Hippocampal formation (tissue), 2 donors: ENCODE results near the gene CAMTA1.
A peak's percentile ranks its signal among the peaks of the same experiment; 100 is the strongest.

Experiments used
- DNase-seq, 2 donors: peaks; one replicate each; lab custom pipeline; 2025; lab: John Stamatoyannopoulos, UW

CAMTA1 gene

DNA sequence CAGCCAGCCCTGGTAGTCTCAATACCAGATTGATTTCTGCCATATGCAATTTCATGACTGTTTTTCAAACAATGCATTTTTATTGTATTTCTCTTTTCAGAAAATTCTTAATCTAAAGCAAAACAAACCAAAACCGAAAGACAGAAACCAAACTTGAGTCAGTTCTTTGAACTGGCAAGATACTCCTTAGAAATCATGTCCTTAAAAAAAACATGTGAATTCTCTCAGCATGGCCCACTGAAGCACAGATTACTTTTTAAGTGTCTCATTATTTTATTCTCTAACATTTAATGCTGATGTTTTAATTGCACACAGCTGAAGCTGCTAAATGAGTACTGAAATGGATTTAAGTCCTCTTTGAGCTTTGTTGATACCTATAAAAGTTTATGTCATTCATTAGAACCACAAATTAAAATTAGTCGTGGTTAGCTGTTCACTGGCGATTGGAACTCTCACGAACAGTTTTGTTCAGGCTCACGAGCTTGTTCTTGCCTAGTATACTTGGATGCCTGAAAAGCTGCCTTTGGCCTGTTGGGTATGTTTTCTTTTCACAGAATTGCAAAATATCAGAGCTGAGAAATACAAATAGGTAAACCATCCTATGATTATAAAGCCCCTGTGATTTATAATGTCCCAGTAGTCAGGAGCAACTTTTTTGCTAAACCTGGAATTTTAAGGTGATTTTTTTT lies 87.5 kb downstream of the CAMTA1 start:
- DNase-seq = no peak

DNA sequence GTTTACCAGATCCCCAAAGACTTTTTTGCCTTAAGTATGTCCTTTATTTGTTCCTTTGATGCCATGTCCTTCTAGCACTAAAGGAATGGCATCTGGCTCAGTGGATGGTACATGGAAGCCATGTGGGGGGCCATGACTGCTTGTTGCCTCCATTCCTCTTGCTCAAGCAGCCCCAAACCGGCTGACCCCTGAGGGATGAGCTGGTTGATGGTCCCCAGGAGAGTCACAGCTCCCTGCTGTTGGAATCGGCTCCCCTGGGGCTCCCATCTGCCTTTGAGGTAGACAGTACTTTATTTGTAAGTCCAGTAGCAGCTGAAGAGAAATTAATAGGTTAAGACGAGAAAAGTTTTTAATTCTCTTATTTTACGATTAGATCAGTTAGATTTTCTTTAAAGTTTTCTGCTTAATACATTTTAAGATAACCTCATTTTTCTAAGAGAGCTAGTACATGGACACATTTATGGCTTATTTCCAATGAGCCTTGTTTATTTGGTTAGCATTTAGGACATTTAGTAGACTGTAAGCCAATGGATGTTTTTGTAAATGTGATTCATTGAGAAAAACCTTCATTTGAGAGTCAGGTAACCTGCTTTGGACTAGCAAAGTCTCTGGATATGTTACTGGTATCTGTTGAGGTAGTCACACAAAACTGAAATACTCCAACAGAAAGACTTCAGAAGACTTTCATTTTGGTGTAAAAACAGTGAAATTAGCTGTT lies 88.2 kb downstream of the CAMTA1 start:
- DNase-seq = no peak

DNA sequence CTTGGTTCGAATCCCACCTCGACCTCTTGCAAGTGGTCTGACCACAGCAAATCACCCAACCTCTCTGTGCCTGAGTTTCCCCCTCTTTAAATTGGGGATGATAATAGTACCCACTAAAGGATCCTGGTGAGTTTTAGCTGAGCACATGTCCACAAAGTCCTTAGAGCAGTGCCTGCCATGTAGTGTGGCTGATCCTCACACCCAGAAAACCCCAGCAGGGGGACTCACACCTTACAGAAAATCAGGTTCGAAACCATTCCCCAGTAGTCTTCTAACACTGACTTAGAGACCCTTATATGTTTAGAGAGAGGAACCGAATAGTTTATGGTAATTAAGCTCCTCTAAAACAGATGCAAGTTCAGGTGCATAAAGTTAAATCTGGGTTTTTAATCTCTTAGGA lies 89.0 kb downstream of the CAMTA1 start:
- no peak for DNase-seq

DNA sequence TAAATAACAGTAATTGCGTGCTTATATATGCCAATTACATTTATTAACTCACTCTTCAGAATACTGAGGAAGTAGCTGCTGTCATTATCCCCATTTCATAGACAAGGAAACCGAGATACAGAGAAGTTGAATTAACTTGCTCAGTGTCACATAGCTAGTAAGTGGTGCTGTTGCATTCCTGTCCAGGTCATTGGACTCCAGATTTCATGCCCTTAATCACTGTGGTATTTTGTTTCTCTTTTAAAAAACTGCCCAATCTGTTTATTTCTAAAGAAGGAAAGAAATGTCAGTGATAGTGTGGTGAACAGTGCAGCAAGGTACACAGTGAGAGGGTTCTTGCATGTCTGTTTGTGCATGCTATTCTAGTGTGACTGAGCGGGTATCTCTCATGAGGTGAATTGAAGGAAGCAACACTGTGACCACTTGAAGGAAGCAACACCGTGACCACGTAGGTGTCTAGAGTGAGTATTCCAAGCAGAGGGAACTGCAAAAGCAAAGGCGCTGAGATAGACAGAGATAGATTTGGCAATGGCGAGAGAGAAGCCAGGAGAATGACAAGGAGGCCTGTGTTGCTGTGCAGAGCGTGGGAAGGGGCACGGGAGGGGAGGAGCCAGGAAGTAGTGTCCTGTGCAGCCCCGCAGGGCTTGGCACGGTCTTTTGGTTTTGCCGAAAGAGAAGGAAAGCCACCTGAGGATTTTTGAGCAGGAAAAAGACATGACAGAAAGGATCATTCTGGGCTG lies 95.9 kb downstream of the CAMTA1 start:
- DNase-seq = no peak

DNA sequence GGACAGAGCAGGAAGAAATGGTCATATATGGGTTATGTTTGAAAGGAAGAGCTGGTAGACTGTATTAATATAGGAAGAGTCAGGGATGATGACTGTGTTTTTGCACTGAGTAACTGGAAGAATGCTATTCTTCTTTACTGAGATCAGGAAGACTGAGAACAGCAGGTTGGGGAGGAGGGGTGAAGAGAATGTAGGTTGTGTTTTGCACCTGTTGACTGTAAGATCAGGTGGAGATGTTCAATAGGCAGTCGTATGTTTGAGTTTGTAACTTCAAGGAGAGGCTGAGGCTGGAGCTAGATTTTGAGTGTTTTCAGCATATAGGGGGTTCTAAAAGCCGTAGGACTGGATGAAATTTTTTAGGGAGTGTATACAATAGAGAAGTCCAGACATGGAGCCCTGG lies 97.2 kb downstream of the CAMTA1 start:
- DNase-seq = no peak

DNA sequence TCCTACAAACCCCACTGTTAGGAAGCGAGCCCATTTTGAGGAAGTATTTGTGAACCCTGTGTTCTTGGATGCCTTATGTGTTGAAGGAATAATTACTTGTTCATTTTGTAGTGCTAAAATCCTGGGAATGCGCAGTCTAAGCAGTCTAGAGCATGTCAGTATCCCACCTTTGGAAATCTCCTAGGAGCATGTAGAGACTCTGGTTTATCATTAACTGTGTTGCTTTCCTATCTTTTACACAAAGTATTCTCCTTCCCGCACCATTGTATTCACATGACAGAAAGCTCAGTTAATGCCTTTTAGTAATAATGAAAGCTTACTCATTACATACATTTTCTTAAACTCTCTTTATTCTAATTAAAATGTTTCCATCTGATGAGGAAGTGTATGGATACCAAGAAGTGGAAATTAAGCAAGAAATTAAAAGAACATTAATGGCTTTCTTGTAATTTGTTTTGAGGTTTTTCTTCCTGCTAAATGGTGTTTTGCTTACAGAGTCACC lies 99.4 kb downstream of the CAMTA1 start:
- DNase-seq = no peak

DNA sequence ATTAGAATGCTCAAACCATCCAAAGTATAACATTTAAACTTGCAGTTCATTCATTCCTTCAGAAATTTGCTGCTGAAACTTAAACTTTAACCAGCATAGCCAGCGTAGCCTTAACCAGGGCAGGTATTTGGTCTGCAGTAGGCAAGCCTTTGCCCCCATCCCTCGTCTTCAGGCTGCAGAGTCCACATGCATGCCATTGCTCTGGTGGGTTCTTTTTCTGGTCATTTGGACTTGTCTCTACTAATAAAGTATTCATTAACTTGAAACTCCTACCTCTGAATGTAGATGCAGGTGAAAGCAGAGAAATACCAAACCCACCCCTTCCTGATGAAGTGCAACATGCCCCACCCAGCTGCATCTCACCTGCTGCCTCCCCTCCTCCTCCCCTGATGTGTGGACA lies 100.2 kb downstream of the CAMTA1 start:
- DNase-seq = no peak

DNA sequence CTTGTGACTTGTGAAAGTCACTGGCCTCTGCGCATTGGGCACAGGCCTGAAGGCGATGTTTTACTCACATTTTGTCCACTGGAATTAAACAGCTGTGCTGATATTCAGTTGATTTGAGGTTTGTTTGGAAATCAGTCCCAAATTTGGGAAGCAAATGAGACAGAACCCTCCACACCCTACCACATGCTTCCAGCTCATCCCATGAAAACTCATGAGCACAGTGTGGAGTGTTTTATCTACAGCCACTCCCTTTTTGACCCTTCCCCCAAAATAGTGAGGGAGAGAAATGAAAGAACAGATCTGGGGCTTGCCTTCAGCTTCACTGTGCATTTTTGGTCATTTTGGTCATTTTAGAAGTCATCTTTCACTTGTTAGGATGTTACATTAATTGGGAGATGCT lies 101.3 kb downstream of the CAMTA1 start:
- no peak for DNase-seq

DNA sequence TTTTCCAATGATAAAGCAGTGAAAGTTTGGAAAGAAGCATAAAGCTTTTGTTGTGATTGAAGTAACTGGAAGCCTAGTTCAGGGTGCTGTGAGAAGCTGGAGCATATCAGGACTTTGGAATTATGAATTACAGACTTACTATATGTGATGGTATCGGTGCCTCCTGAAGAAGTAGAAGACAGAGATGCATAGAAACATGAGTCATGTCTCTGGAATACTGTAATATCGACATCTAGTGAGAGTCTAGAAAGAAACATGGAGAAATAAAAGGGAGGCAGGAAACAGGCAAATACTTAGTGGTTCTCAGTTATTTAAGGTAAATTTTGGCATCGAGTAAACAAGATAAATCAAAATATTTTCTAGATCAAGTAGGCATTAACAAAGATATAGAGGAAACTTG lies 103.0 kb downstream of the CAMTA1 start:
- no peak for DNase-seq

DNA sequence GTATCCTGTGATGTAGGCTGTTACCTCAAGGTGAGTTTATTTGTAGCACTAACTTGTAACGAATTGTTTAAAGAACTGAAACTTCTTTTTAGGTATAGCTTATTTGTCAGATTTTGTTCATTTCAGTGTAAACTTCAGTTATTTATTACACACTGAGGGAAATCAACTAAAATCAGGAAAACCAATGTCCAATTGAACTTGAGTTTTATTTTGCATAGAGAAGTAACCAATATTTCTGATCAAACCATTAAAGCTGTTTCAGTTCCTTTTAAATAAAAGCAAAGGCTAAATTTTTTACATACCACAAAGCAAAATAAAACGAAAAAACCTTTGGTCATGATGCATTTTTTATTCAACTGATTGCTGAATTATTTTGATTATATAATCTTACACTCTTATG lies 103.6 kb downstream of the CAMTA1 start:
- DNase-seq = no peak

DNA sequence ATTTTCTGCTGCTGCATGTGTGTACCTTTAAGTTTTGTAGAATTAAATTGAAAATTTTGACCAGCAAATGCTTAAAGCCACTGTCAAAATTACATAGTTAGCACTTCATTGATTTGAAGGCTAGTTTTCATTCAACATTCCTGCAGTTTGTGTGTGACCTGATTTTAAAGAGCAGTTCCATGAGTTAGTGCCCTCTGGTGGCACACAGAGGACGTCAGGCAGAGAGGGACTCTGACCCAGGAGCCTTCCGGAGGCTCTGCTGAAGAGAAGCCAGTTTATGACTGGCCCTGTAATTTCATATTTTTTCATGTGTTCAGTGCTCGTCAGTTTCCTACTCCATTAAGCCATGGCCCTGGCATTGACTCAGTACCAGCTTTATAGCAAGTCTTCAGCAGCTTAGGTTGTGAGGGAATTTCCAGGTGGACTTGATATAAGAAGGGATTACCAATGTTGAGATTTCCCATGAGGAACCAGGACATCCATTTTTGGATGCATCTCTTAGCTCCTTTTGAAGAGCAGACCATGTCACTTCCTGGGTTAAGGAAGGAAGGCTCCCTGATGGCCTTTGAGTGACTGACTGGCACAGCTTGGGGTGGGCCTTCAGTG lies 104.7 kb downstream of the CAMTA1 start:
- peak; percentile 14 to 63 for DNase-seq

DNA sequence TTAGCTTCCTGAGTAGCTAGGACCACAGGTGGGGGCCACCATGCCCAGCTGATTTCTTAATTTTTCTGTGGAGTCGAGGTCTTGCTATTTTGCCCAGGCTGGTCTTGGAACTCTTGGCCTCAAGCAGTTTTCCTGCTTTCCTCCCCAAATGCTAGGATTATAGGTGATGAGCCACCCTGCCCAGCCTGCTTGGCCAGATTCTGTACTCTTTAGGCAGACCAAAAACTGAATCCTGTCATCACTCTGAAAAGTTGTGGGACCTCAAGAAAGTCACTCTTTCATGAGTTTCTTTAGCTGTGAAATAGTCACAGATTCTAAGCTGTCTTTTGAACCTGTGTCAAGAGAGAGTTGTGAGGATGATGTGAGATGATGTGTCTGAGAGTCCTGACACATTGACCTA lies 105.4 kb downstream of the CAMTA1 start:
- DNase-seq = no peak

DNA sequence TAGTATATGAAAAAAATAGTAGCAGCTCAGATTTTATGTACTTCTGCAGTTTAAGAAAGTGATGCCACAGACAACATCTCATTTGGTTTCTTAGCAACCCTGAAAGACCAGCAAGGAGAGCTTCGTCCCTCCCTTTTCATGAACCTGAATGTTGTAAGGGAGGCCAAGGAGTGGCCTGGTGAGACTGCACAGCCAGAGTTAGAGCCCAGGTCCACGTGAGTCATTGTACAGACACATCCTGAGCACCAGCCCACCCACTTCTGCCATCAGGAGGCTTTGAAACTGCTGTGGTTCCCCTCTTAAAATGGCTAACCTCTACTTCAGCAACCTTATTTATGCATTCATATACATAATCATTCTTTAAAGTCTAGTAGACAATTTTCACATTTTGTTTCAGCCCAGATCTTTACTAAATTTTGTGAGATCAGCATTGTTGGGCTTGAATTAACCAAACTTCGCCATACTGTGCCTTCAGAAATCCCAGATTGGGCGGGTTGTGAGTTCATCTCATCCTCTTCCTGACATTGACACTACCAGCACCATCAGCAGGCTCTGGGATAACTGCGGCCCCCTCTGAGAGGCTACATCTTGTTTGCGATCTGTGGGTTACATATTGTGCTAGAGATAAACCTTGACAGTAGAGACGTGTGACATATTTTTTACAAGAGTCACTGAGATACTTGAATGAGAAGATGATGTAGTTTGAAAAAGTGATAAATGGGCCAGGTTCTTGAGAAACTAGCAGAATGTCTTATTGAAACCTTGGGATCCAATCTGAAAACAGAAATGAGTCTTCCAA lies 106.7 kb downstream of the CAMTA1 start:
- no peak for DNase-seq

DNA sequence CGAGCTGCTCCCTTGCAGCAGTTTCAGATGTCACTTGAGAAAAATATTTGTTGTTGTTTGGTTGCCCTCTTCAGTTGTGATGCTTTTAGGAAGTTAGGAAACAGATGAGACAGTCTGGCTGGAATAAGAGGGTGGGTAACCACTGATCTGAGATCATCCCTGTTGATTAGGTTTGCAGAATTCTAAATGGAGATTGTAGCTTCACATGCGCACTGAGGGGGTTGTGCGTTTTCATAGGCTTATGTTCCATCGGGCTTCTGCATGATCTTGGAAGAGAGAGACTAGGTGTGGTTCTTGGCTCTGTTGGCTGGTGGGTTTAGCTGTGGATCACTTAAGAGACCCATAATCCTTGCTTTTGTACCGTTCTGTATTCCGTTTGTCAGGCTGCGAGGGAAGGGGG lies 108.1 kb downstream of the CAMTA1 start:
- no peak for DNase-seq

DNA sequence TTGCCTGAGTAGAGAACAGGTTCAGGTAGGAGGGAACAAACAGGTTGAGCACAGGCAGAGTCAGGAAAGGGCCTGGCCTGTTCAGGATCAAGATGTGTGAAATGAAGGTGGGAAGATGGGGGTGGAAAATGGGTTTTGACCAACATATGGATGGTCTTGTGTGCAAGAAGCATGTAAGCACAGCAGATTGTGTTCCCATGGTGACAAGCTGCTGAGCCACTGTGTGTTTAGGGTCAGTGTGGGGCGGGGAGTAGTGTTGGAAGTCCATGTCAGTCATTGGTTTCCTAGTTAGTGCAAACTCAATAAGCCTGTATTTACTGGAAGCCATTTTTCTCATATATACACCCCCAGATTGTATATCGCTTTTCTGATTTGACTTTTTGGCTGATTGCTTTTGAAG lies 111.9 kb downstream of the CAMTA1 start:
- no peak for DNase-seq

DNA sequence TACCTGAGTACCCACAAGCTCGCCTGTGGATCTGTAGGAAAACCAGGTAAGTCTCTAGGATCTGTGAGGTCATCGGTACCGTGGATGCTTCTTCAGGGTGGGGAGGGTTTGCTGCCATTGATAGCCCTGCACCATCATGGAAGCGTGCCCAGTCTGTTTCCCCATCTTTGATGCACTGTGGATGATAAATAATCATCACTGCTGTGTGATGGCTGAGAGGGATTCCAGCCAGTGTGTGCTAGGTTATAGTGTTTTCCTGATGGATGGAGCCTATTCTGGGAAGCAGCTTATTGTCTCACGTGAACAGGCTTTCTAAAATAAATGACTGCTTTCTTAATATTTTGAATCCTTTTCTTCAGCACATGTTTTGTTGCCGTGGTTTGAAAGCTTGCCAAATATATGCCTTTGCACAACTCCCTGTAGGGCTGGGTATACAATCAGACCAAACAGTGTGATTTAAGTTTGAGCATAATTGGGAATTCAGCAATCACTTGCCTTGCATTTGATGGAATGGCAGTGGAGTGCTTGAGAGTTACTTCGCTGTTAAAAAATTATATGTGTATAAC lies 113.8 kb downstream of the CAMTA1 start:
- no peak for DNase-seq

DNA sequence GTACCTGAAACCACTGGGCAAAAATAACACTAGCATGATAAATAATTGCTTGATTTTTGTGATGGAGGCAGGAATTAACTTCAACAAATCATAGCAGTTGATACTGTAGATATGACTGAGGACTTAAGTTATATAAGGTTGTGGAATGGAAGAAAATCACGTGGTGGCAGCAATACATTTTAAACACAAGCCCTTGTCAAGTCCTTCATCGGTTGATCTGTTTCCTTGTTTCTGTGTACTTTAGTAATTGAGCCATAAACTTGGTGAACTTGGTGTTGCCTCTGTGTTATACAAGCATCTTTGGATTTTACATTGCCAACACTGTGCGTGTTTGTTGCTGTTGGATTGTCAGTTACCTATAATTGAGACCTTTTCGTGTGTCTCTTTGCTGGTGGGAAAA lies 114.4 kb downstream of the CAMTA1 start:
- no peak for DNase-seq

DNA sequence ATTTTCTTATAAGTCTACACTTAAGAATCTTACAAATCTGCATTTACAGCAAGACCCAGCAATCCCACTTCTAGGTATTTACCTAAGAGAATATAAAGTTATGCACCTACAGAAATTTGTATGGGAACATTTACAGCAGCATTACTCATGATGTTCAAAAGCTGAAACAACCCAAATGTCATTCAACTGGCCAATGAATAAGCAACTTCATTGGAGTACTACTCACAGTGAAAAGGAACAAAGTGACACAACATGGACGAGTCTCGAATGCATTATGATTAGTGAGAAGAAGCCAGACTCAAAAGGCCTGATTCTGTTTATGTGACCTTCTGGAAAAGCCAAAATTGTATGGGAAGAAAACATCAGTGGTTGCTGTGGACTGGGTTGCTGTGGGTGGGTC lies 116.9 kb downstream of the CAMTA1 start:
- no peak for DNase-seq

DNA sequence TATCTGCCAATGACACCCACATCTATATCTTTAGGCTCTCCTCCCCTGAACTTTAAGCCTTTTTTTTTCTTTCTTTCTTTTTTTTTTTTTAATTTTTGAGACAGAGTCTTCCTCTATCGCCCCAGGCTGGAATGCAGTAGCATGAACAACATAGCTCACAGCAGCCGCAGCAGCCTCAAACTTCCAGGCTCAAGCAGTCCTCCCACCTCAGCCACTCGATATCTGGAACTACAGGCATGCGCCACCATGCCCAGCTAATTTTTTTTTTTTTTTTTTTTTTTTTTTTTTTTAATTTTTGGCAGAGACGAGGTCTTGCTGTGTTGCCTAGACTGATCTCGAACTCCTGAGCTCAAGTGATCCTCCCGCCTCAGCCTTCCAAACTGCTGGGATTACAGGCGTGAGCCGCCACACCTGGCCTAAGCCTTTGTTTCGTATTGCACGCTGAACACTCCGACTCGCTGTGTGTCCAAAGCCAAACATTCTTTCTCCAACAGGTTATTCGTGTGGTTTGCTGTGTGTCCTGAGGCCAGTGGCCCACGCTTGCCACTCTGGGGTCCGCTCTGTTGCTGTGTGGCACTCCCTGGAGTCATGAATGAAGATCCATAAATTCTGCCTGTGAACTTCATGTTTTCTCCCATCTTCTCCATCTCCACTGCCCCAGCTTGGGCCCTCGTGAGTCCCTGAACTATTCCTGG lies 119.4 kb downstream of the CAMTA1 start:
- DNase-seq = no peak

DNA sequence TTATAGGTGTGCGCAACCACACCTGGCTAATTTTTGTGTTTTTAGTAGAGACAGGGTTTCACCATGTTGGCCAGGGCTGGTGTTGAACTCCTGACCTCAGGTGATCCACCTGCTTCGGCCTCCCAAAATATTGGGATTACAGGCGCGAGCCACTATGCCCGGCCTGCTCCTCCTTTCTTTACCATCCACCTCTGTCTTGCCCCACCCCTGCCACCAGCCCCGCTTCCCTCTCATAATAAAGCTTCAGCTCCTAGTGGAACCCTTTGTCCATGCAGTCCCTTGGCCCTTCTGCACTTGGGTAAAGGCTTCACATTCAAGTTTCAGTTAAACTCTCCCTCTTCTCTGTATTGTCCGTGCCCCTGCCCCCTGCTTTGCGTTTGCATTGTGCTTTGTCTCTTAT lies 120.1 kb downstream of the CAMTA1 start:
- no peak for DNase-seq

DNA sequence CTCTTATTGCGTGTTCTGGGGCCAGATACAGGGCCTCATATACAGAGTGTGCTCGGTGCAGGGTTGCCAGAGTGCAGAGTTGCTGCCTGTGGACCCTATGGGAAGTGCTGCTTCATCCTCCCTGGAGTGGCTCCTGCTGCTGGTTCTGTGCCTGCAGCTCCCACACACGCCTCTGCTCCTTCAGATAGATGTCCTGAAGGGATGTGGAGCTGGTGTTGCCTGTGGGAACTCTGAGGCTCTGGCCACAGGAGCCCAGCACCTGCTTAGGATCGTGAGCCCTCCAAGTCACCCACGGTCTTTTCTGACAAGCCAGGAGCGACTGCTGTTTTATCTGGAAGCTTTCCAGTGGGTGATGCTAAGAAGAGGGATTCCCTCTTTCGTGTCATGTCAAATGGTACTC lies 120.5 kb downstream of the CAMTA1 start:
- DNase-seq = no peak
